Smooth muscle cell (in vitro differentiated cells): ENCODE measurements around the gene PARP12. TPM values are rescaled to one million over a fixed set of nuclear protein-coding genes. Genes with fewer than 3 reads are reported as not detected.

Experiments
- DNase-seq: peaks from one replicate; lab custom pipeline; 2025; ENCODE audit not compliant: unreplicated experiment; lab: John Stamatoyannopoulos, UW
- H2AFZ ChIP-seq: fragments of 200-600 bp; sonication (generic); 2 replicates; pipeline ENCODE4 v1.6.0; 2016; ENCODE audit warnings: antibody characterized with exemption, low read depth, mild to moderate bottlenecking
- H3F3A ChIP-seq: fragments of 200-600 bp; sonication (generic); 2 replicates; pipeline ENCODE4 v1.6.0; 2017; ENCODE audit warnings: antibody characterized with exemption, low read depth
- H3K27ac ChIP-seq: fragments of 200-600 bp; sonication (generic); 2 replicates; pipeline ENCODE4 v1.5.1; 2016; ENCODE audit warnings: low read depth, mild to moderate bottlenecking
- H3K27me3 ChIP-seq: fragments of 200-600 bp; sonication (generic); 2 replicates; pipeline ENCODE4 v1.6.1; 2016; ENCODE audit warnings: low read depth, mild to moderate bottlenecking
- H3K36me3 ChIP-seq: fragments of 200-600 bp; sonication (generic); 2 replicates; pipeline ENCODE4 v1.5.1; 2016; ENCODE audit warnings: low read depth
- H3K4me1 ChIP-seq: fragments of 200-600 bp; sonication (generic); 2 replicates; pipeline ENCODE4 v1.5.1; 2016; ENCODE audit warnings: low read depth
- H3K4me2 ChIP-seq: fragments of 200-600 bp; sonication (generic); 2 replicates; pipeline ENCODE4 v1.6.0; 2016; ENCODE audit warnings: mild to moderate bottlenecking
- H3K4me3 ChIP-seq: fragments of 200-600 bp; sonication (generic); 2 replicates; pipeline ENCODE4 v1.5.1; 2016; ENCODE audit warnings: mild to moderate bottlenecking
- H3K79me2 ChIP-seq: fragments of 200-600 bp; sonication (generic); 2 replicates; pipeline ENCODE4 v1.6.0; 2016; ENCODE audit warnings: low read depth, mild to moderate bottlenecking
- H3K9ac ChIP-seq: fragments of 200-600 bp; sonication (generic); 2 replicates; pipeline ENCODE4 v1.6.0; 2016; ENCODE audit warnings: low read depth
- H3K9me3 ChIP-seq: fragments of 200-600 bp; sonication (generic); replicated peaks from 2 replicates; pipeline ENCODE4 v1.5.1; 2016; ENCODE audit warnings: low read depth
- H4K20me1 ChIP-seq: fragments of 200-600 bp; sonication (generic); 2 replicates; pipeline ENCODE4 v1.6.0; 2016; ENCODE audit warnings: low read depth
- WGBS: methylation state at CpG from one replicate; pipeline ENCODE4 v1.1.7; 2016; ENCODE audit warnings: low lambda C conversion rate; 5-methylcytosine and 5-hydroxymethylcytosine counted together
- polyA plus RNA-seq: library from polyadenylated mRNA; unstranded; fragments of >200 nt; fragmentation: Nextera tagmentation; extraction: Ambion mirVana; gene quantifications from 2 replicates; pipeline ENCODE4 v1.2.1, GENCODE V29; 2016
- total RNA-seq: library from RNA; depleted of rRNA; stranded (reverse); fragments of >200 nt; gene quantifications from 2 replicates; pipeline ENCODE4 v1.2.3, GENCODE V29; 2014
- TF ChIP-seq, protein P1 (sequence below): fragments of 200-600 bp; sonication (generic); IDR thresholded peaks from 2 replicates; pipeline ENCODE4 v1.5.1; 2017; ENCODE audit warnings: borderline replicate concordance, mild to moderate bottlenecking, antibody characterized with exemption; ENCODE audit not compliant: insufficient read depth, poor library complexity, severe bottlenecking

Gene PARP12
- total and polyA plus RNA-seq, 2 experiments from 2014 or later: 1.4 to 2.4 TPM

DNA sequence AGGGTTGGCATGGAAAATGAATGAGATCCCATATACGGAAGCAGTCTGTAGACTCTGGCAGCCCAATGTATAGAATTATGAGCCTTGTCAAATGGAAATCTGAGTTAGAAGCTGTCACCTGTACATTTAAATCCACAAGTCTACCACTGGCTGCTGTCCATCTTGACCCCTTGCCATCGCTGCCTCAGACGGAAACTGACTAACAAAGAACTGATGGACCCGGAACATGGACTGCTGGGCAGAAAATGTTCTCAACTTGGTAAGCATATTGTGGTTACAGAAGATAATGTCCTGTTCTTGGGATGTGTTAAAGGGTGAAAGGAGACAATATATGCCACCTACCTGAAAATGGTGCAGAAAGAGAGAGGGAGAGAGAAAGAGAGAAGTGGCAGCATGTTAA is 37.5 kb downstream of the PARP12 start:
- Histone ChIP-seq H3K9ac (no peak overlapping the region), H3K36me3 (no peaks in the 10 kb centered on the region), H3K4me3 (no peak overlapping the region), H3K4me1 (no peaks in the 10 kb centered on the region), H3K27me3 (no peaks in the 10 kb centered on the region), H3K79me2 (no peaks in the 10 kb centered on the region), H3F3A (no peaks in the 10 kb centered on the region), H3K4me2 (no peak overlapping the region), H4K20me1 (no peaks in the 10 kb centered on the region), H3K9me3 (no peaks in the 10 kb centered on the region), H3K27ac (no peak overlapping the region), H2AFZ (no peak overlapping the region)
- DNase-seq: no peak
- WGBS: 96% methylated on average over 4 of the region's 4 CpGs
- TF ChIP-seq, protein P1, sequence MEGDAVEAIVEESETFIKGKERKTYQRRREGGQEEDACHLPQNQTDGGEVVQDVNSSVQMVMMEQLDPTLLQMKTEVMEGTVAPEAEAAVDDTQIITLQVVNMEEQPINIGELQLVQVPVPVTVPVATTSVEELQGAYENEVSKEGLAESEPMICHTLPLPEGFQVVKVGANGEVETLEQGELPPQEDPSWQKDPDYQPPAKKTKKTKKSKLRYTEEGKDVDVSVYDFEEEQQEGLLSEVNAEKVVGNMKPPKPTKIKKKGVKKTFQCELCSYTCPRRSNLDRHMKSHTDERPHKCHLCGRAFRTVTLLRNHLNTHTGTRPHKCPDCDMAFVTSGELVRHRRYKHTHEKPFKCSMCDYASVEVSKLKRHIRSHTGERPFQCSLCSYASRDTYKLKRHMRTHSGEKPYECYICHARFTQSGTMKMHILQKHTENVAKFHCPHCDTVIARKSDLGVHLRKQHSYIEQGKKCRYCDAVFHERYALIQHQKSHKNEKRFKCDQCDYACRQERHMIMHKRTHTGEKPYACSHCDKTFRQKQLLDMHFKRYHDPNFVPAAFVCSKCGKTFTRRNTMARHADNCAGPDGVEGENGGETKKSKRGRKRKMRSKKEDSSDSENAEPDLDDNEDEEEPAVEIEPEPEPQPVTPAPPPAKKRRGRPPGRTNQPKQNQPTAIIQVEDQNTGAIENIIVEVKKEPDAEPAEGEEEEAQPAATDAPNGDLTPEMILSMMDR: no peak

DNA sequence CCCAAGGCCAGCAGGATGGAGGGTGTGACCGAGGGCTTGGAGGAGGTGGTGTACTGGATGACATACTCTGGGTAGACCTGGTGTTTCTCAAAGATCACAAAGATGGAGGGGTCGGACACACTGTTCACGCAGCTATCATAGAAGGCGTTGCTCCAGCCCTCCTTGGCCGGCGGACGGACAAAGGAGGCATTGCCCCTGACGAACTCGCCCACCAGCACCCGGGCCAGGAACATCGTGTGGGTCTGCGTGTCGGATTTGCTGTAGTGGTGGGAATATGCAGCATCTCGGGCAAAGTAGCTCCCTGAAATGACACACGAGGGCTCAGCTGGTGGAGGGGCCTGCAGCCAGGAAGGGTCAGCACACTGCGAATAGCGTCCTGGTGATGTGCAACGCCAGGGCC is 38.2 kb downstream of the PARP12 start:
- Histone ChIP-seq H3K9me3 (no peaks in the 10 kb centered on the region), H3K9ac (no peak overlapping the region), H3K27ac (no peak overlapping the region), H3K36me3 (no peaks in the 10 kb centered on the region), H3K4me3 (no peak overlapping the region), H3K4me1 (no peaks in the 10 kb centered on the region), H3K4me2 (no peak overlapping the region), H4K20me1 (no peaks in the 10 kb centered on the region), H3K27me3 (no peaks in the 10 kb centered on the region), H2AFZ (no peak overlapping the region), H3K79me2 (no peaks in the 10 kb centered on the region), H3F3A (no peaks in the 10 kb centered on the region)
- DNase-seq: no peak
- TF ChIP-seq, protein P1: no peak
- 90% methylated on average over 18 of the region's 18 CpGs for WGBS

- Histone ChIP-seq H3K4me2 (no peak overlapping the region), H3K9me3 (no peaks in the 10 kb centered on the region), H3K27me3 (no peaks in the 10 kb centered on the region), H2AFZ (no peak overlapping the region), H3K36me3 (no peaks in the 10 kb centered on the region), H3K4me1 (no peaks in the 10 kb centered on the region), H3K27ac (no peak overlapping the region), H3K9ac (no peak overlapping the region), H3F3A (no peaks in the 10 kb centered on the region), H4K20me1 (no peaks in the 10 kb centered on the region), H3K79me2 (no peaks in the 10 kb centered on the region), H3K4me3 (no peak overlapping the region)
- TF ChIP-seq, protein P1: no peak
- DNase-seq: no peak
- 93% methylated on average over 6 of the region's 6 CpGs for WGBS
Observed at GRCh38 chr7:140023728-140024127, 39.0 kb downstream of the PARP12 start.

DNA sequence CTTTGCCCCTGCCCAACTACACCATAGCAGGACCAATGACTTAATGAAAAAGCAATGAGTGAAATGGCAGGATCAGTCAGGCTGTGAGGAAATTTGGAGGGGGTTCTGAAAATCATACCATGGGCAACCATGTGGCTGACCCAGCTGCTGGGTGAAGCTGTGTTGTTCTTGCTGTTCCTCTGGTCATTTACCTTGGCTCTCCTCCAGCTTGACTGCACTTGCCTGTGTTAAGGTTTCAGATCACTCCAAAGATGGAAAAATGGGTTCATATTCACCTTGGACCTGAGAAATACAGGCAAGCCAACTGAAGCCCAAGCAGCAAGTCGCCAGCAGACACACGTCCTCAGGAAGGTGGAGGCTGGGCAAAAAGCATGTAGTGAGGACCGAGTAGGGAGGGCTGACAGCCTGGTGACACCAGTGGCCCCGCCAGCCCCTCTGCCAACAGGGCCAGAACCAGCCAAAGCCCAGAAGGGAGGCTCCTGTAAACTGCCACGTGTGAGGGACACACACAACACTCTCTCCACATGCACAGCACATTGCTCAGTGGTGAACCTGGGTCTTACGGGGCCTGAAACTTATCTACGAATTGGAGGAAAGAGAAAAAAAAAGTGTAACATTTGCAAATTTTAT is 40.1 kb downstream of the PARP12 start:
- no peaks in the 10 kb centered on the region for H3F3A ChIP-seq
- no peaks in the 10 kb centered on the region for H3K36me3 ChIP-seq
- no peak overlapping the region for H2AFZ ChIP-seq
- TF ChIP-seq, protein P1: no peak
- H4K20me1 ChIP-seq: no peaks in the 10 kb centered on the region
- no peak for DNase-seq
- no peak overlapping the region for H3K27ac ChIP-seq
- 88% methylated on average over 7 of the region's 7 CpGs for WGBS
- no peaks in the 10 kb centered on the region for H3K9me3 ChIP-seq
- no peak overlapping the region for H3K9ac ChIP-seq
- H3K4me3 ChIP-seq: no peak overlapping the region
- H3K4me2 ChIP-seq: no peak overlapping the region
- H3K27me3 ChIP-seq: no peaks in the 10 kb centered on the region
- no peaks in the 10 kb centered on the region for H3K4me1 ChIP-seq
- no peaks in the 10 kb centered on the region for H3K79me2 ChIP-seq
